ENCODE results near the gene VMP1.
"Not testable (repeated sequence)": the region's sequence is repeated elsewhere in the genome, so short reads cannot be mapped to it uniquely, and the experiment has no call there.

Gene VMP1

DNA sequence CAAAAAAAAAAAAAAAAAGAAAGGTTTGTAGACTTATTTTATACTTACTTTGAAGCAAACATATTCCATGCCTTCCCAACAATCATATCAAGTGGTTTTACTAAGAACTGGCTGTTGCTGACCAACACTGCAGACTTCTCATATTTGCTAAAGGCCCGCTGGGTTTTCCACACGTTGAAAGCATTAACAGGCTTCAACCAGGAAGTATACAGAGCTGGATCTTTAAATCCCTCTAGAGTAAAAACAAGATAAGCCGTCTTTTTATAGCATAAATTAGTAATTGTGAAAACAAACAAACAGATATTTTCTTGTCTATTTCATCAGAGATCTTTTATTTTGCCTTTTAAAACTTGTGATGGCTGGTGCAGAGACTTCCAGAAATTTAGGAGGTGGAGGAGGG, 156.2 kb downstream of the VMP1 start:
- no peak for DNase-seq (ENCODE audit: low read depth in 2 of 2)

DNA sequence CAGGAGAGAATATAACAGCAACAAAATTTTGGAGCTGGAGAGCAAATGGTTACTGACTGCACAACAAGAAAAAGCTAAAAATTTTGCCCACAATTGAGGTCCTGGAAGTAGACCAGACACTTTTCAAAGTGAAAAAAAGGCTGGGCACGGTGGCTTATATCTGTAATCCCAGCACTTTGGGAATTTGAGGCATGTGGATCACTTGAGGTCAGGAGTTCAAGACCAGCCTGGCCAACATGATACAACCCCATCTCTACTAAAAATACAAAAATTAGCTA, 162.4 kb downstream of the VMP1 start:
- DNase-seq (ENCODE audit: low read depth in 2 of 2), result no peak

DNA sequence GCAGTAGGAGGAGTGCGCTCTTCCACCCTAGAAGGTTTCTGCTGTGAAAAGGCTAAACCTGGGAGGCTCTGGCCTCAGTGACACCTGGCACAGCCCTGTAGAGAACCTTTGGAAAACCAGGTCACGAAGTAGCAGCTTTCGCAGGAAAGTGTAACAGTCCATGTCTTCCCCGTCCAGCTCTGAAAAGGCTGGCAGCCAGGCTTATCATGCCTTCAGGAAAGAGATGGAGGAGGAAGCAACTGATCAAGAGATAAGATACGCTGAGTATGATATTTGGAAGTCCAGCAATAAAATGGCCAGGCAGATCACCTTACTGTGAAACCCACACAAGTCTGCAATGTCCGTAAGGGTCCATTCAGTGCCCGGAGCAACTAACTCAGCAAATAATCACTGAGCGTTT, 163.0 kb downstream of the VMP1 start:
- no peak for DNase-seq (ENCODE audit: low read depth in 2 of 2)

DNA sequence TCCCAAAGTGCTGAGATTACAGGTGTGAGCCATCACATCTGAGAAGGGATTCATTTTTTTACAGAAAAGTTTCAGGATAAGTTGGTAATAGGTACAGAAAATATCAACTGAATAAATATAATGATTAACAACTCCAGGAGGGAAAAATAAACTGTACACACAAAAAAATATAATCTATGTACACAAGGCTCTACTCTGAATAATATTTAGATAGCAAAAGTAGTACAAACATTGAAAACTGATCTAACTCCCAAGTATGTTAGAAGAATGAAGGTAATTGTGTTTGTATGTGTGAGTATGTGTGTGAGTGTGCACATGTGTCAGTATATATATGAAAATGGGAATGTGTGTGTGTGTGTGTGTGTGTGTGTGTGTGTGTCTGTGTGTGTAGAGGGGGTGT, 164.9 kb downstream of the VMP1 start:
- DNase-seq (ENCODE audit: low read depth in 2 of 2), result no peak

DNA sequence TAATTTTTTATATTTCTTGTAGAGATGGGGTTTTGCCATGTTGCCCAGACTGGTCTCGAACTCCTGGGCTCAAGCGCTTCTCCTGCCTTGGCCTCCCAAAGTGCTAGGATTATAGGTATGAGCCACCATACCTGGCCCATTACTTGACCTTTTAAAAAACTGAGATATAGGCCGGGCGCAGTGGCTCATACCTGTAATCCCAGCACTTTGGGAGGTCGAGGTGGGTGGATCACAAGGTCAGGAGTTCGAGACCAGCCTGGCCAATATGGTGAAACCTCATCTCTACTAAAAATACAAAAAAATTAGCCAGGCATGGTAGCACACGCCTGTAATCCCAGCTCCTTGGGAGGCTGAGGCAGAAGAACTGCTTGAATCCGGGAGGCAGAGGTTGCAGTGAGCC, 166.0 kb downstream of the VMP1 start:
- DNase-seq (ENCODE audit: low read depth in 2 of 2), result not testable (repeated sequence)

DNA sequence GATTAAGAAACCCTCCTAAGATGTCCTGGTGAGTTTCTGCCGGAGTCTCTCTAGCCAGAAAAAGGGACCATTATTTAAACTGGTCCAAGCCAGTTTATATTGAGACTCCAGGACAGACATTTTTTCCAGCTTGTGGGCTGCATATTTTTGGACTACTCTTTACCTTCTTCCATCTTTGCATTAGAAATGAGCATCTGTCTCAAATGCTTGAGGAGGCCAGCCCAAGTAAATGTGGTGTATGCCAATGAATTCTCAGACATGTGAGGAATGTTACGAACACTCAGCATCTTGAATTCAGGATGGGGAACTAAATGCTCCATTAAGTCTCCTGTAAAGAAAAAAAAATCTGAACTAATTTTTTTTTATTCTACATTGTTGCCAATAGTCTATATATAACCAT, 166.9 kb downstream of the VMP1 start:
- no peak for DNase-seq (ENCODE audit: low read depth in 2 of 2)

DNA sequence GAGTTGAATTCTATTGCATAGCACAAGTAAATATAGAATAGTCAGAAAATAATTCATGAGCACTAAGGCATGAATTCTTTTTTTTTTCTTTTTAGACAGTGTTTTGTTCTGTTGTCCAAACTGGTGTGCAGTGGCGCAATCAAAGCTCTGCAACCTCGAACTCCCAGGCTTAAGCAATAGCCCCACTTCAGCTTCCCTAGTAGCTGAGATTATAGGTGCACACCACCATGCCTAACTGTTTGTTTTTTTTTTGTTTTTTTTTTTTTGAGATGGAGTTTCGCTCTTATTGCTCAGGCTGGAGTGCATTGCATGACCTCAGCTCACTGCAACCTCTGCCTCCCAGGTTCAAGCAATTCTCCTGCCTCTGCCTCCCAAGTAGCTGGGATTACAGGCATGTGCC, 168.7 kb downstream of the VMP1 start:
- DNase-seq (ENCODE audit: low read depth in 2 of 2), result no peak

DNA sequence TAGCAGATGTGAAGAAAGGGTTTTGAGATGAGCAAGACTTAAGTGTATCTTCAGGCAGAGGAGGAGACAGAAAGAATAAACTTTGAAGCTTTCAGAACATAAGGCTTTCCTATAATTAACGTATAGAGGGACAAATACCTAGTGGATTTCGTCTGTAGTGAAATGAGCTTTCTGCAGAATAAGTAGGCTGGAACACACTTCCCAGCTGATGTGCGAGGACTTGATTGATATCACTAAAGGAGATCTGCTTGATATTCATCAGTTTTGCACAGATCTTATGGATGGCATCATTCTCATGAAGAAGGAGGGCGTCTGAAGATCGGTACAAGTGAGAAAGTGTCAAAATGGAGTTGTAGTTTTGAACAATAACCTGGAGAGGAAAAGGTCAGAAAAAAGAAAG, 170.5 kb downstream of the VMP1 start:
- no peak for DNase-seq (ENCODE audit: low read depth in 2 of 2)

DNA sequence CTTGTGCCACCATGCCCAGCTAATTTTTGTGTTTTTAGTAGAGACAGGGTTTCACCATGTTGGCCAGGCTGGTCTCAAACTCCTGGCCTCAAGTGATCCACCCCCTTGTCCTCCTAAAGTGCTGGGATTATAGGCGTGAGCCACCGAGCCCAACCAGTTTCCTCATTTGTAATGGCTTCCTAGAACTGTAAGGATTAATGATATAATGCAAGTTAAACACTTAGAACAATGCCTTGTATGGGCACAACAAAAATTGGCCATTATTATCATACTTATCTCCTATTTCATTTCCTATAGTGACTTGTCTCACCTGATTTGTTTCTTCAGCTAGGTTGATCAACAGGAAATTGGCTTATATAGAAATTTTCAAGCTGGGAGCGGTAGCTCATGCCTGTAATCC, 171.2 kb downstream of the VMP1 start:
- no peak for DNase-seq (ENCODE audit: low read depth in 2 of 2)

DNA sequence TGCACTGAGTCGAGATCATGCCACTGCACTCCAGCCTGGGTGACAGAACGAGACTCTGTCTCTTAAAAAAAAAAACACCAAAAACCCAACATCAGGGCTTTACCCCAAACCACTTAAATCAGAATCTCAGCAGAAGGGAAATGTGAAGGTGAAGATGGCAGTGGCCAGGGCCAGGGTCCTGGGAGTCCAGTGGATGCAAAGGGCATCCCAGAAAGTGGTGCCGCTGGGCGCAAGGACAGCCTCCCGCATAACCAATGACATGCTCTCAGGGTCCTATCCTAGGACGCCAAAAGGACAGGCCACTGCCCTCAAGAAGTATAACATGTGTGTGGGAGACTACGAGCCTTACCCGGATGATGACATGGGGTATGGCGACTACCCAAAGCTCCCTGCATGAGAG, 177.4 kb downstream of the VMP1 start:
- no peak for DNase-seq (ENCODE audit: low read depth in 2 of 2)

DNA sequence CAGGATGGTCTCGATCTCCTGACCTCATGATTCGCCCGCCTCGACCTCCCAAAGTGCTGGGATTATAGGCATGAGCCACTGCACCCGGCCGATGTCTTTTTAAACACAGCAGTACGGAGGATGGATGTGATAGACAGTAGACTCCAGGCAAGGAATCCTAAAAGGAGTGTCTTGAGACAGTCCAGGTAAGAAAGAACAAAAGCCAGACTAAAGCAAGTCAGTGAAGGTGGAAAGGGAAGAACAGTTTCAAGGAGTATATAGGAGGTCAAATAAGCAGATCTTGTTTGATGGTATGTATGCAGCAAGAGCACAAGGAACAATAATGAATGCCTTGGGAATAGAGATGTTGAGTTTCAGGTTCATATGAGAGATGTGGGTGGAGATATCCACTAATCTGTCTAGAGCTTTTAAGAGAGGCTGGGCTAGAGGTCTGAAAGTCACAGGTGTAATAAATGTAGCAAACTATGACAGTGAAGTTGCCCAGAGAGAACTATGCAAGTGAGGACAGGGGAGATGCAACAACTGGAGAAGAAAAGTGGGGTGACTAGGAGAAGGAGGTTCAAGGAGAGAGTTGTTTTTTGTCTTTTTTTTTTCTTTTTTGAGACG, 180.8 kb downstream of the VMP1 start:
- no peak for DNase-seq (ENCODE audit: low read depth in 2 of 2)

DNA sequence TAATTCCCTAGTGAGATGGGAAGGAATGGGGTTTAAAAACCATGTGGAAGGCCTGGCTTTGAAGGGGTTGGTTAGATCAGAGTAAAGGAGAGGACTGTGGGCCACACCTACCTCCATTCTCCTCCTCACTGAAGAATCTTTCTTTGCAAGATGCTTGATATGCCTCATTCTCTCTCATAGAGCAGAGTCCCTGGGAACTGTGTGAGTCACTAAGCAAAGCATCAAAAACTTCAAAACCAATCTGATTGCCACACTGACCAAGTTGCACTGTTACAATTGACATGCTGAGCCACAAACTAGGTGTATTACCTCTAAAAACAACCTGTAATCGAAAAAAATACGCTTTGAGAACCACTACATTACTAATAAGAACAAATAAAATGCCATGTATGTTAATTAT, 183.3 kb downstream of the VMP1 start:
- DNase-seq (ENCODE audit: low read depth in 2 of 2), result no peak
